Stimulated activated CD4-positive, alpha-beta T cell treated with anti-CD3 and anti-CD28 coated beads, Interleukin-4, amount 100 ng/mL, for 4 hours (primary cell): ENCODE measurements around the gene CKAP4.
"Not testable (repeated sequence)": the region's sequence is repeated elsewhere in the genome, so short reads cannot be mapped to it uniquely, and the experiment has no call there.

Experiments used
- DNase-seq, 2 experiments: peaks; one replicate each; pipeline ENCODE4 v3.0.0-alpha.2; 2020

CKAP4 gene, protein sequence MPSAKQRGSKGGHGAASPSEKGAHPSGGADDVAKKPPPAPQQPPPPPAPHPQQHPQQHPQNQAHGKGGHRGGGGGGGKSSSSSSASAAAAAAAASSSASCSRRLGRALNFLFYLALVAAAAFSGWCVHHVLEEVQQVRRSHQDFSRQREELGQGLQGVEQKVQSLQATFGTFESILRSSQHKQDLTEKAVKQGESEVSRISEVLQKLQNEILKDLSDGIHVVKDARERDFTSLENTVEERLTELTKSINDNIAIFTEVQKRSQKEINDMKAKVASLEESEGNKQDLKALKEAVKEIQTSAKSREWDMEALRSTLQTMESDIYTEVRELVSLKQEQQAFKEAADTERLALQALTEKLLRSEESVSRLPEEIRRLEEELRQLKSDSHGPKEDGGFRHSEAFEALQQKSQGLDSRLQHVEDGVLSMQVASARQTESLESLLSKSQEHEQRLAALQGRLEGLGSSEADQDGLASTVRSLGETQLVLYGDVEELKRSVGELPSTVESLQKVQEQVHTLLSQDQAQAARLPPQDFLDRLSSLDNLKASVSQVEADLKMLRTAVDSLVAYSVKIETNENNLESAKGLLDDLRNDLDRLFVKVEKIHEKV

DNA sequence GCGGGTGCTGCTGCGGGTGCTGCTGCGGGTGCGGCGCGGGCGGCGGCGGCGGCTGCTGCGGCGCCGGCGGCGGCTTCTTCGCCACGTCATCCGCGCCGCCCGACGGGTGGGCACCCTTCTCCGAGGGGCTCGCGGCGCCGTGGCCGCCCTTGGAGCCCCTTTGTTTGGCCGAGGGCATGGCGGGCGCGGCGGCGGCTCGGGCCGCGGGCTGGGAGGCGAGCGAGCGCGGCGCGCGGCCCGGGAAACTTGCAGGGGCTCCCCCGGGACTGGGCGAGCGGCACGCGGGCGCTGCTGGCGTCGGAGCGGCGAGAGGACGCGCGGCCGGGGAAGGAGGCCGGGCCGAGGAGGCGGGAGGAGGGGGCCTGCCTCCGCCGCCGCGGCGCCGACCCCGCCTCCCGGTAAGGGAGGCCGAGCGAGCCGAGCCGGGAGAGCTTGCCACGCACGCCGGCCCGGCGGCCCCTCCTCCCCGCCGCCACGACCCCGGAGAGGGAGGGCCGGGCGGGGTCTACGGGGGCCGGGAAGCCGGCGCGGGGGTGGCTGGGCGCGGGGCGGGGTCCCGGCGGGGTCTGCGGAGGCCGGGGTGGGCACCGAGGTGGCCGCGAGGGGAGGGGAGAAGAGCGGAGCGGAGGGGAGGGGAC is at the start of gene CKAP4:
TSS of gene CKAP4 (minus strand) at position 347 of the 638 bp plus-strand sequence. CDS start at position 178, 169 bp downstream.
- DNase-seq = peak; percentile 51 to 64

DNA sequence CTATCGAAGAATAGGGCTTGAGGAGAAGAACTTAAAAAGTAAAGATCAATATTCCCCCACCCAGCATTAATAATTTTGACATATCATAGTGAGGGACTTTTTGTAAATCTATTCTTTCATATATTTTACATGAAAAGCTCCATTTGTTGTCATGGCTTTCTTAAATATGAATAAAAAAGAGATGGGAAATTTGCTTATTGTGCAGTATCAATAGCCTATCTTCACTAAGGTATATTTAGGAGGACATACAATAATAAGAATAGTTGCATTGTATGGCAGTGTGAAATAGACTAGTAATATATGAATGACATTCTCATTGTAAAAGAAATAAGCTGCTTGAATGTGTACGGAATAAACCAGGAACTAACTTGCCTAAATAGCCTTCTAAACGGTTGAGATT is 49.3 kb upstream of the CKAP4 start:
- DNase-seq = no peak

DNA sequence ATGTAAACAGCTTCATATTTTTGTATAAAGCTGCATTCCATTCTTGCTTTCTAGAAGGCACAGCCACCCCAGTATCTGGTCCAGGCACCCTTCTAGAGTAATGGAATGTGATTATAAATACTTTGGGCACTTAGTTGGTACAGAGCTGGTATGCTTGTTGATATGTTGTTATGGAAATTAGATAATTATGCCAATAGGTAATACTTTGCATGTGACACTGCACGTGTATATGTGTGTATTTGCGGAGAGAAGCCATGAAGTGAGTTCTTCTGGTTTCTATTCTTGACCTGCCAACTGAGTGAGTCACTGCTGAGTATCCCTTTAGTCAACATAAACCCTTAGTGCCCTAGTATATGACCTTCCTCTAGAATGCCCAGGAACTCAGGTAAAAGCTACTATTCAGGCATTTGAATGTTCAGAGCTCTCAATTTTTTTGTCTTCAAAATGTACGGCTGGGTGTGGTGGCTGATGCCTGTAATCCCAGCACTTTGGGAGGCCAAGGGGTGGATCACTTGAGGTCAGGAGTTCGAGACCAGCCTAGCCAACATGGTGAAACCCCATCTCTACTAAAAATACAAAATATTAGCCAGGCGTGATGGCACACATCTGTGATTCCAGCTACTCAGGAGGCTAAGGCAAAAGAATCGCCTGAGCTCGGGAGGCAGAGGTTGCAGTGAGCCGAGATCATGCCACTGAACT is 48.5 kb upstream of the CKAP4 start:
- no peak for DNase-seq

DNA sequence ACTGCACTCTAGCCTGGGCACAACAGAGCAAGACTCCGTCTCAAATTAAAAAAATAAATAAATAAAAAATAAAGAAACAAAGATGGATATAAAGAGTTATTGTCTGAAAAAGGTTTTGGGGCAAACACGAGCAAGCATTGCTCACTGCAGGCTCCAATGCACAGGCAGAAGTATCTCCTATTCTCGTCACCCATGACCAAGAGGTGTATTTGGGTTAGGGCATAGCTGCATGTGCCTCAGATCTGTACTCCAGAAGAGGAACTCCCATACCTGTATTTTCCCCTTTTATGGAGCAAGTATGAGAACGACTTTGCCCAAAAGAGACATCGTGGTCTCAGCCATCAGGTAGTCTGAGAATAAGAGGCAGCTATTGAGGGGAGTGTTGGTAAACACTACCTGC is 44.5 kb upstream of the CKAP4 start:
- DNase-seq = no peak

DNA sequence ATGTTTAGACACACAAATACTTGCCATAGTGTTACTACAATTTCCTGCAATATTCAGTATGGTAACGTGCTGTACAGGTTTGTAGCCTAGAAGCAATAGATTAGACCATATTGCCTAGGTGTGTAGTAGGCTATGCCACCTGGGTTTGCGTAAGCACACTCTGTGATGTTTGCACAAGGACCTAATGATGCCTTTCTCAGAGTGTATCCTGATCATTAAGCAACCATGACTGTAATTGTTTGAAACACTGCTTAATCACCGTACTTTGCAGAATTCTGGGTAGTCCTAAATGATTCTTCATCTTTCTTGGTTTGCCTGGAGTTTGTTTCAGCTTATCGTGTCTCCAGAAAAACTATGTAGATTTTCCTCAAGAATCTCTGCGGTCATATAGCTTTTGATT is 43.5 kb upstream of the CKAP4 start:
- no peak for DNase-seq

DNA sequence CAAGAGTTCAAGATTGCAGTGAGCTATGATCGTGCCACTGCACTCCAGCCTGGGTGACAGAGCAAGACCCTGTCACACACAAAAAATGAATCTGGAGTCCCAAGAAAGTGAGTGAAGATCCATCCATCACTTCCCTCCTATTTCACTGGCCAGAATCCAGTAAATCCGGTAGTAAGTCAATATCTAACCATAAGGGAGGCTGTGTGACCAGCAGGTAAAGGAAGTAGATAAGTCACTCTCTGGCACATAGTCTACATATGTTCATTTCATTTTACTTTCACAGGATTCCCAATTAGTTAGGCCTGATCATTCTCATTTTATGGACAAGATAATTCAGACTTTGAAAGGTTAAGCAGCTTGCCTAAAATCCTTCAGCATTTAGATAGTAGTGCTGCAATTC is 42.8 kb upstream of the CKAP4 start:
- DNase-seq = no peak

DNA sequence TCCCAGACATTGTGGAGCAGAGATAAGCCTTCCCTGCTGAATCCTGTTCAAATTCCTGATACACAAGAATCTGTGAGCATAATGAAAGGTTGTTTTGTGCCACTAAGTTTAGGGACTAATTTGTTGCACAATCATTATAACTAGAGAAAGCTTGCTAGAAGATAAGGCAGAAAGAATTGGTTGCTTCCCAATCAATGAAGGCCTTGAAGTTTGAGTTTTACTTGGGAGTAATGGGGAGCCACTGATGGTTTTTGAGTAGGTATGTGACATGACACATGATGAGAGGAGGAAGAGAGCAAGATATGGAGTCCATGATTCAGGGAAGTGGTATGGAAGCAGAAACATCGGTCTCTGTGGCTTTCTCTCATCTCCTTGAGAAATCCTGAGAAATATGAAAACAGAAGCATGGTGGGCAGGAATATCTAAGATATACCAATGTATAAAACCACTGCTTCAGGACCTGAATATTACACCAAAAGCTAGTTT is 41.4 kb upstream of the CKAP4 start:
- DNase-seq = no peak

DNA sequence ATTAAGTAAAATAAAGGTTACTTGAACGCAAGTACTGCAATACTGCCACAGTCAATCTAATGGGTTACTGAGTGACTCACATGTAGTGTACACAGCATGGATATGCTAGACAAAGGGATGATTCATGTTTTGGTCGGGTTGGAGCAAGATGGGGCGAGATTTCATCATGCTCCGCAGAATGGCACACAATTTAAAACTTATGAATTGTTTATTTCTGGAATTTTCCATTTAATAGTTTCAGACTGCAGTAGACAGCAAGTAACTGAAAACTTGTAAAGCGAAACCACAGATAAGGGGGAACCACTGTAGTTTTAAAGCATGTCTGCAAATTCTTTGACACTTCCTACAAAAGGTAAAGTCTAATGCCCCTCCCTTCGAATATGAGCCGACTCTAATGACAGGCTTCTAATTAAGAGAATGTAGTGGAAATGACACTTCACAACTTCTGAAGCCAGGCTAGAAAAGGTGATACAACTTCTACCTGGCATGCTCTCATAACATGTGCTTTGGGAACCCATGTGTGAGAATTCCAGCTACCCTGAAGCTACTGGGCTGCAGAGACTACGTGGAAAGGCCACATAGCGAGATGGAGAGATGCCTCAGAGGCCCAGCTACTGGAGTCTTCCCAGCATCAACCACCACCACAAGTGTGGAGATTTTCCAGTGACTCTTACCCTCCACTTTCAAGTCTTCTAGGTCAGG is 40.8 kb upstream of the CKAP4 start:
- peak in 1 of 2 experiments; percentile 48 for DNase-seq

DNA sequence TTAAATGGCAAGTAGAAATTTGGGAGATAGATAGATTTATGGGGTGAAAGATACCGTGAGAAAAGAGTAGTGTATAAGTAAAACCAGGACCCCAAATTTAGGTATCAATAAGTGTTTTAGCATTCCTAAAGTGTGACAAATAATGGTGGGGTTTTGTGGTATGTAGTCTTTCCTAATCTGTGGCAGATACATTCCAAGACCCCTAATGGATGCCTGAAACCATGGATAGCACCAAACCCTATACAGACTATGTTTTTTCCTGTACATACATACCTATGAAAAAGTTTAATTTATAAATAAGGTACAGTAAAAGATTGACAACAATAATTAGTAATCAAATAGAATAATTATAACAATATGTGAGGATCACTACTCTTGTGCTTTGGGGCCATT is 40.3 kb upstream of the CKAP4 start:
- DNase-seq = no peak

DNA sequence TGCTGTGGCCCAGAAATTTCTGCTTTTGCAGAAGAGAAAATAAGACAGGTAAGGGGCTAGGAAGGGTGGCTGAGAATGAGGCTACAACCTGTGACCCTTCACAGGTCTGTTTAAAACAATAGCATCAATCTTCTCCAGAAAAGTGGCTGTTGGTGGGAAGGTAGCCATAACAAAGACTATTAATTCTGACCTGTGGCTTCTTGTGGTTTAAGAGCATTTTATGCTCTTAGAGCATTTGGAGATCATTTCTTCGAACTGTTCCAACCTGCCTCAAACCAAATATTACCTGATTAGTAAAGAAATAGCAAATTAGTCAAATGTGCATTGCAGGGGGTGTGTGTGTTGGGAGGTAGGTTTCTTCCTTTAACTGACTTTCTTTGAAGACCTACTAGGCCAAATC is 39.5 kb upstream of the CKAP4 start:
- DNase-seq = no peak

DNA sequence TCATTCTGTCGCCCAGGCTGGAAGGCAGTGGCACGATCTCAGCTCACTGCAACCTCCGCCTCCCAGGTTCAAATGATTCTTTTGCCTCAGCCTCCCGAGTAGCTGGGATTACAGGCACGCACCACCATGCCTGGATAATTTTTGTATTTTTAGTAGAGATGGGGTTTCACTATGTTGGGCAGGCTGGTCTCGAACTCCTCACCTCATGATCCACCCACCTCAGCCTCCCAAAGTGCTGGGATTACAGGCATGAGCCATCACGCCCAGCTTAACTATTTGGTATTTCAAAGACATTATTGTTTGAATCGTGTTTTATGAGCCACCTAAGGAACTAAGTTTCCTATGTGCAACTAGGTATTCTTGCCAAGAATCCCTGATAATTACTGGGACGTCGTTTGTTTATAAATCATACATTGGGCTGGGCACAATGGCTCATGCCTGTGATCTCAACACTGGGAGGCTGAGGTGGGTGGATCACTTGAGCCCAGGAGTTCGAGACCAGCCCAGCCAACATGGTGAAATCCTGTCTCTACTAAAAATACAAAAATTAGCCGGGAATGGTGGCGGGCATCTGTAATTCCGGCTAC is 38.8 kb upstream of the CKAP4 start:
- not testable (repeated sequence) for DNase-seq

DNA sequence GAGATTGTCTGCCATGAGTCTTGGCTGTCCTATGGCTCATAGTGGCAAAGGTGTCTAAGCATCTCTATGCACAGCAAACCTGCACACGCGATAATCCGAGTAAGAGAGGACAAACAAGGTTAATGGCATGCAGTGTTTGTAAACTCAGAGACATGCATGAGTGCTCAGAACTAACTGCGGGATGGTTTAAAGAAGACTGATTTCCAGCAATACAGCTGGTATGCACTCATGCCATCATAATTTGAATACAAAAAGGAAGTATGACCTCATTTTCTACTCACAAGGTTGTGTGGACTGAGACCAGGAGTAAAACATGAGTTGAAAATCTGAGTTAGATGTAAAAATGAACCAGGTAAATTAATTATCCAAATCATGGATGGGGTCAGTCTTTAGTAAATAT is 38.2 kb upstream of the CKAP4 start:
- DNase-seq = no peak

DNA sequence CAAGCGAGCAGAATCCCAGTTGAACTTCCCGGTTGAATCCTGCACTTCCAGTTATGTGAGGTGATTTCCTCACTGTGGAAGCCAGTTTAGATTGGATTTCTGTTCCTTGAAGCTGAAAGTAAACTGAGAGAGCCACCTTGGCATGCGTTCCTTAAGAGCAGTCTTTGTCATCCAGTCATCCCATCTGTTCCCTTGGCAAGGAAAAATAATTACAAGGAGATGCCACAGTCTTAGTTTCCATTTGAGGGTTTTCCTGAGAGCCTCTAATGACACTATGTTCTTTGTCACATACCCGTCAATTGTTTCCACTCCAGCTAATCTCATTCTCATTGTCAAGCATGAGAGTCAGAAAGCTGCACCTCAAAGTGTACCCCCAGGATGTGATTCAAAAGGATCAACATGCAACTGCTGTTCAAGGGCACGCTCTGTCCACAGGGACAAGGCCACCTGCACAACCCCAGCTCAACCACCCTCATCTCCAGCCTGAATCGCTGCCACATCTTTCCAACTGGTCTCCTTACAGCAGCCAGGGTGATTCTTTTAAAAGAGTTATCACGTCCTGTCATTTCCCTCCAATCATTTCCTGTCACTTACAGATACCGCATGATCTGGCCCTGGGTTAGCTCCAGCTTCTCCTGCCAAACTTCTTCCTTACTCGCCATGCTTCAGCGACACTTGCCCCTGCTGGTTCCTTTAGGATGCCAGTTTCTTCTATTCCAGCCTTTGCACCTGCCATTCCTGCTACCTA is 36.7 kb upstream of the CKAP4 start:
- DNase-seq = no peak

DNA sequence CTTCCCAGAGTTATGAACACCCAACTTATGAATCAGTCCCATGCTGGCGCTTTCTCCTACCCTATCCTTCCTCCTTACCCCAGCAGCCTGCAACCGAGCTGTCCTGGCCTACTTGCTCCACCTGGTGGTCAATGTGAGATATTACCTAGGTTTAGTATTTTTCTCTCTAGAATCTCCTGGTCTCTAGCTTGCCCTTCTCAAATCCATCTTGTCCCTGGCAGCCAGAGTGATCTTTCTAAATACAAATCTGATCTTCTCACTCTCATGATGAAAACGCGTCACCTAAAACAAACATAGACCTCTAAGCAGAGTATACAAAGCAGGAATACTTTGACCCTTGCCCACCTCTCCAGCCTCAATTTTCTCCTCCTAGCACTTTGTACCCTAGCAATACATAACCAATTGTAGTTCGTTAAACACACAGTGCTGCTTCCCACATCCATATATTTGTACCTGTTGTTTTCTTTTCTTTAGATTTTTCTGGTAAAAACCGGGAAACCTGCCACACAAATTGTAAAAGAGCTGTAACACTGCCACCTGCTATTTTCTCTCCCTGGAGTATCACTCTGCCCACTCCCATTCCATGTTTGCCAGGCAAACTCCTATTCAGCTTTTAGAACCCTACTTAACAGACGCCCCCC is 34.8 kb upstream of the CKAP4 start:
- DNase-seq = peak; percentile 32 to 43

DNA sequence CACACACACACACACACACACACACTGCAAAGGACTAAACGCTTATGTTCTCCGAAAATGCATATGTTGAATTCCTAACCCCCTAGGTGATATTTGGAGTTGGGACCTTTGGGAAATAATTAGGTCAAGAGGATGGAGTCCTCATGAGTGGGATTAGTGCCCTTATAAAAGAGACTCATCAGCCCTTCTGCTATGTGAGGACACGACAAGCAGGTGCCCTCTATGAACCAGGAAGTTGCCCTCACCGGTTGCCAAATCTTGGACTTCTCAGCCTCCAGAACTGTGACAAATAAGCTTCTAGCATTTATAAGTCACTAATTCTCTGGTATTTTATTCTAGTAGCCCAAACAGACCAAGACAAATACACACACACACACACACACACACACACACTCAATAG is 34.0 kb upstream of the CKAP4 start:
- DNase-seq = no peak

DNA sequence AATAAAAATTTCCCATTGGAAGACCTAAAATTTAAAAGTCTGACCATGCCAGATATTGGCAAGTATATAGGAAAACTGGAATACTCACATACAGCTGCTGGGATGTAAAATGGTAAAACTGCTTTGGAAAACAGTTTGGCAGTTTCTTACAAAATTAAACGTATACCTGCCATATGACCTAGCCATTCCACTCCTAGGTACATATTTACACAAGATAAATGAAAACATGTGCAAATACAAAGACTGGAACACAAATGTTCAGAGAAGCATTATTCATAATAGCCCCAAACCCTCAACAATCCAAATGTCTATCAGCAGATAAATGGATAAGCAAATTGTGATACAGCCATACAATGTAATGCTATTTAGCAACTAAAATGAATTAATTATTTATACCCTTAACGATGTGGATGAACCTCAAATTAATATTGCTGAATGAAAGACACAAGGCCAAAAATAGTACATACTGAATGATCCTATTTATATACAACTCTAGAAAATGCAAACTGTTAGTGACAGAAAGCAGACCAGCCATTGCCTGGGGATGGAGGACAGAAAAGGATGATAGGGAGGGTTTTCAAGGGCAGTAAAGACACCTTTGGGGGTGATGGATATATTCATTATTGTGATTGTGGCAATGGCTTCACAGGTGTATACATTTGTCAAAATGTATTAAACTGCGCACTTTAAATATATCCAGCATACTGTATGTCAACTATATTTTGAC is 33.4 kb upstream of the CKAP4 start:
- no peak for DNase-seq

DNA sequence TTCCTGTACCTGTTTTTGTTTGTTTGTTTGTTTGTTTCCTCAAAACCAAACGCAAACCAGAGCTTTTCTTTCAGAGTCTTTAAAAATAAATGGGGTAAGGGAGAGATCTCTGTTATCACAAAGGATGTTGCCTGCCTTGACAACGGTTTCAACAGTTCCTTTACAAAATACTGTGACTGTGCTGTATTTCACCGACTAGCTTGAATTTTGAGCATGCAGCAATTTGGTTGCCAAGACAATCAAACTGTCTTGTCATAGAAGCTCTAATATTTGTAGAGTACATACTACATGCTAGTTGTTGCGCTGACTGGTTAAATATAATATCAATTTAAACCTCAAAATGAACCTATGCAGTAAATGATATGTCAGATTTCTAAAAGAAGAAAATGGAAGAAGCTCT is 32.3 kb upstream of the CKAP4 start:
- DNase-seq = no peak

DNA sequence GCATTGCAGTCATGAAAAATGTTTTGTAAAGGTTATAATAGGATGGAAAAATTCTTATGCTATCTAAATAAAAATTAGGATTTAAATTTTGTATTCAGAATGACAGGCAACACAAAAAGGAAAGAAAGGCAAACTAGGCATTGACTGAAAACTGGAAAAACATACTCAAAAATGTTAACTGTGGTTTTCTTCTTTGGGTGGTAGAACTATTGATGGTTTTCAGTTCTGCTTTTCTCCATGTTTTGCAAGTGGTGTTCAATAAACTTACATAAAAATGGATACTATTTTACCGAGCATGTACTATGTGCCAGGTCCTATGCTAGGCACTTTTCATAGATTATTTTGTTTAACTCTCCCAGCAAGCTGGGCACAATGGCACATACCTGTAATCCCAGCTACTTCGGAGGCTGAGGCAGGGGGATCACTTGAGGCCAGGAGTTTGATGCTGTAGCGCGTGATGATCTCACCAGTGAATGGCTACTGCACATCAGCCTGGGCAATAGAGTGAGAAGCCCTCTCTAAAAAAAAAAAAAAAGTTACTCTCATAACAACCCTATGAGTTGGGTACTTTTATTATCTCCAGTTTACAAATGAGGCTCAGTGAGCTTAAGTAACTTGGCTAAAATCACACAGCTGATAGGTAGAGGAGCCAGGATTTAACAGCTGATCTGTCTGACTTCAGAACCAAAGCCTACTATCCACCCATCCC is 28.4 kb upstream of the CKAP4 start:
- DNase-seq = no peak

DNA sequence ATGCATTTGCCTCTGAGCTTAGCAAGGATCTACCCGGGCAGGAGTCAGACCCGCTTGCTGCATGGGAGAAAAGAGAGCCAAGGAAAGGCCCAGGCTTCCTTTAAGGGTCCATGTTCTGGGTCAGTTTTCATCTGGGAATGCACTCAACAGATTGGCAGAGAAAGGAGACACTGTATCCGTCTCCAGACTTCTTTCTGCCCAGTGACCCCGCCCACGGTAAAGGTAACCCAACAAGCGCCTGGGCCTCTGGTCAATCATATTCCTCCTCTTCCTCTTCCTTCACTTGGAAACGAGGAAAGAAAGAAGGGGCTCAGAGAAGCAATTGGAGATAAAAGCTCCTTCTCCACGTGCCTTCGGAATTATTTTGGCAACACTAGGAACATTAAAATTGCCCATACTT is 27.6 kb upstream of the CKAP4 start:
- no peak for DNase-seq
